ENCODE measurements around the gene SLC36A1. TPM values are rescaled to one million over a fixed set of nuclear protein-coding genes. Genes with fewer than 3 reads are reported as not detected.

Gene SLC36A1
- total RNA-seq, 4 donors from 2014 or later, result 7.3 to 9.1 (median 8.3) TPM

DNA sequence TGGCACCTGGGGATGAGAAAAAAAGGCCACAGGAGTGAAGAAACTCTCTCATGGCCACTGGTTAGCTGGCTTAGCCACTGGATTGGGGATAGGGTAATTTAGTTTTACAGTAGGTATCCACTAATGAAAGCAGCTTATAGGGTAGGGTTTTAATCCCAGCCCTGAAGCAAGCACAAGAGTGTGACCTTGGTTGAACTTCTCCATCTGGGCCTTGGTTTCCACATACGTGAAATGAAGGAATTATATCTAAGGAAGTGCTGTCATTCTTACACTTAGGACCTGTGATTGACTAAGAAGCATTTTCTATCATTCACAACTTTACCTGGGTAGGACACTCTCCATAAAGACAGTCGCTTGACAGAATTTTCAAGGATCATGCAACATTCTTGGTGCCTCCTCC lies 94.2 kb downstream of the SLC36A1 start:
- H3K36me3 ChIP-seq, result peaks cover 6 to 100% (median 6%) of the 10 kb centered on the region in 3 donors
- TF ChIP-seq, protein P1, sequence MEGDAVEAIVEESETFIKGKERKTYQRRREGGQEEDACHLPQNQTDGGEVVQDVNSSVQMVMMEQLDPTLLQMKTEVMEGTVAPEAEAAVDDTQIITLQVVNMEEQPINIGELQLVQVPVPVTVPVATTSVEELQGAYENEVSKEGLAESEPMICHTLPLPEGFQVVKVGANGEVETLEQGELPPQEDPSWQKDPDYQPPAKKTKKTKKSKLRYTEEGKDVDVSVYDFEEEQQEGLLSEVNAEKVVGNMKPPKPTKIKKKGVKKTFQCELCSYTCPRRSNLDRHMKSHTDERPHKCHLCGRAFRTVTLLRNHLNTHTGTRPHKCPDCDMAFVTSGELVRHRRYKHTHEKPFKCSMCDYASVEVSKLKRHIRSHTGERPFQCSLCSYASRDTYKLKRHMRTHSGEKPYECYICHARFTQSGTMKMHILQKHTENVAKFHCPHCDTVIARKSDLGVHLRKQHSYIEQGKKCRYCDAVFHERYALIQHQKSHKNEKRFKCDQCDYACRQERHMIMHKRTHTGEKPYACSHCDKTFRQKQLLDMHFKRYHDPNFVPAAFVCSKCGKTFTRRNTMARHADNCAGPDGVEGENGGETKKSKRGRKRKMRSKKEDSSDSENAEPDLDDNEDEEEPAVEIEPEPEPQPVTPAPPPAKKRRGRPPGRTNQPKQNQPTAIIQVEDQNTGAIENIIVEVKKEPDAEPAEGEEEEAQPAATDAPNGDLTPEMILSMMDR (IDR thresholded peaks at IDR 0.05), result no peak
- no peak for TF ChIP-seq POLR2A (IDR thresholded peaks at IDR 0.05)
- H3K27me3 ChIP-seq, result no peaks in the 10 kb centered on the region
- no peak overlapping the region for H3K27ac ChIP-seq
- H3K9me3 ChIP-seq, result no peaks in the 10 kb centered on the region
- intact Hi-C loops (cut with DNase I), result no loop called here
- WGBS, 2 donors, result 73 to 83% methylated on average over 2 of the region's 2 CpGs
- no peaks in the 10 kb centered on the region for H3K4me1 ChIP-seq
- no peak overlapping the region for H3K4me3 ChIP-seq
- no peak for DNase-seq

Small RNAs within 50 kb of the gene (small RNA-seq; reads per million reads assigned to genes)
- gene MIR6499, result 0.92 to 2.5 (median 1.0) reads per million in 4 donors
- 0 reads per million in 4 donors for gene RNA5SP197

Other genes with a start within 250 kb of the SLC36A1 start
- 10 to 100 TPM; 10.9 to 87.0 (median 37.8) TPM for gene CCDC69, start 223.5 kb upstream of the SLC36A1 start, total RNA-seq
- gene GM2A, start 194.4 kb upstream of the SLC36A1 start, total RNA-seq, result 100 to 1,000 TPM in 2 of 4 donors, 10 to 100 TPM in 2; 62.4 to 132 (median 89.7) TPM
- not detected for gene SLC36A3, start 143.8 kb upstream of the SLC36A1 start, total RNA-seq
- gene SLC36A2, start 100.0 kb upstream of the SLC36A1 start, total RNA-seq, result not detected
- gene FAT2, start 143.7 kb downstream of the SLC36A1 start, total RNA-seq, result 100 to 1,000 TPM in 1 of 4 donors, 10 to 100 TPM in 3; 86.5 to 117 (median 99.0) TPM
- 100 to 1,000 TPM in 1 of 4 donors, 10 to 100 TPM in 3; 14.9 to 164 (median 61.9) TPM for gene SPARC, start 239.3 kb downstream of the SLC36A1 start, total RNA-seq